Measurements from ENCODE around the gene CTNND2.

Gene CTNND2

GRCh38 chr5:10985091-10985720, 919.0 kb downstream of the CTNND2 start:
- DNase-seq (ENCODE audit: low read depth) = no peak
- H3K4me3 ChIP-seq (ENCODE audit: low read depth, low read length) = no peak overlapping the region
- no peak for TF ChIP-seq CTCF (IDR thresholded peaks at IDR 0.05; ENCODE audit: low read depth, low read length, missing control alignments)

- no peak for TF ChIP-seq CTCF (IDR thresholded peaks at IDR 0.05; ENCODE audit: low read depth, low read length, missing control alignments)
These were observed 920.1 kb downstream of the CTNND2 start for GRCh38 chr5:10984021-10984715.

GRCh38 chr5:10982626-10983025, 921.6 kb downstream of the CTNND2 start:
- TF ChIP-seq CTCF (IDR thresholded peaks at IDR 0.05; ENCODE audit: low read depth, low read length, missing control alignments) = no peak
- DNase-seq (ENCODE audit: low read depth) = no peak
- H3K4me3 ChIP-seq (ENCODE audit: low read depth, low read length) = no peak overlapping the region

More at GRCh38 chr5:10984021-10984715, 920.1 kb downstream of the CTNND2 start:
- no peak for DNase-seq (ENCODE audit: low read depth)
- H3K4me3 ChIP-seq (ENCODE audit: low read depth, low read length) = no peak overlapping the region

GRCh38 chr5:10981932-10982331, 922.3 kb downstream of the CTNND2 start:
- TF ChIP-seq CTCF (IDR thresholded peaks at IDR 0.05; ENCODE audit: low read depth, low read length, missing control alignments) = no peak
- no peak for DNase-seq (ENCODE audit: low read depth)
- H3K4me3 ChIP-seq (ENCODE audit: low read depth, low read length) = no peak overlapping the region

- TF ChIP-seq CTCF (IDR thresholded peaks at IDR 0.05; ENCODE audit: low read depth, low read length, missing control alignments) = no peak
- no peak overlapping the region for H3K4me3 ChIP-seq (ENCODE audit: low read depth, low read length)
- no peak for DNase-seq (ENCODE audit: low read depth)
These were observed 927.2 kb downstream of the CTNND2 start for GRCh38 chr5:10977011-10977410.

- DNase-seq (ENCODE audit: low read depth) = no peak
- TF ChIP-seq CTCF (IDR thresholded peaks at IDR 0.05; ENCODE audit: low read depth, low read length, missing control alignments) = no peak
- no peak overlapping the region for H3K4me3 ChIP-seq (ENCODE audit: low read depth, low read length)
These were observed 928.3 kb downstream of the CTNND2 start for GRCh38 chr5:10975945-10976344.

- TF ChIP-seq CTCF (IDR thresholded peaks at IDR 0.05; ENCODE audit: low read depth, low read length, missing control alignments) = no peak
- no peak overlapping the region for H3K4me3 ChIP-seq (ENCODE audit: low read depth, low read length)
- no peak for DNase-seq (ENCODE audit: low read depth)
These were observed 929.4 kb downstream of the CTNND2 start for GRCh38 chr5:10974850-10975249.

Data from GM12864 (cell line).